HEK293T (cell line): ENCODE data around the gene ADIRF.
"Not testable (repeated sequence)": the region's sequence is repeated elsewhere in the genome, so short reads cannot be mapped to it uniquely, and the experiment has no call there.

Experiments
- CTCF ChIA-PET: fragments of 350-600 bp; formaldehyde crosslinking; extraction: SDS; loops from one replicate; lab custom pipeline; 2021; ENCODE audit warnings: antibody characterized with exemption, inconsistent platforms; lab: Yijun Ruan, JAX
- POLR2A ChIA-PET: fragments of 350-600 bp; formaldehyde crosslinking; extraction: SDS; loops from one replicate; lab custom pipeline; 2020; ENCODE audit warnings: antibody characterized with exemption, inconsistent platforms; lab: Yijun Ruan, JAX
- DNase-seq: peaks from one replicate; pipeline ENCODE4 v3.0.0; 2012; ENCODE audit warnings: mixed read lengths; ENCODE audit errors: extremely low spot score

ADIRF gene

GRCh38 chr10:87014986-87015716 is 46.9 kb downstream of the ADIRF start:
- CTCF ChIA-PET, POLR2A ChIA-PET, DNase-seq: not testable (repeated sequence)

- POLR2A ChIA-PET, CTCF ChIA-PET: not testable (repeated sequence)
These were observed 49.8 kb downstream of the ADIRF start for GRCh38 chr10:87018127-87018526.

GRCh38 chr10:87019066-87019465 is 50.8 kb downstream of the ADIRF start:
- POLR2A ChIA-PET, DNase-seq, CTCF ChIA-PET: not testable (repeated sequence)

More at GRCh38 chr10:87018127-87018526, 49.8 kb downstream of the ADIRF start:
- not testable (repeated sequence) for DNase-seq

- CTCF ChIA-PET = not testable (repeated sequence)
These were observed 51.2 kb downstream of the ADIRF start for GRCh38 chr10:87019504-87019903.

GRCh38 chr10:87020056-87020455 is 51.8 kb downstream of the ADIRF start, which contains the start of gene FAM25A:
TSS of gene FAM25A (plus strand) at chr10:87020294. CDS start at chr10:87020325, 31 bp downstream.
- POLR2A ChIA-PET, CTCF ChIA-PET, DNase-seq: not testable (repeated sequence)

More at GRCh38 chr10:87019504-87019903, 51.2 kb downstream of the ADIRF start:
- DNase-seq, POLR2A ChIA-PET: not testable (repeated sequence)
